ENCODE results near the gene LRP1B.
"Not testable (repeated sequence)": the region's sequence is repeated elsewhere in the genome, so short reads cannot be mapped to it uniquely, and the experiment has no call there.

Gene LRP1B

GRCh38 chr2:142100970-142101369 is 29.8 kb downstream of the LRP1B start:
- DNase-seq: peak; percentile 11

- peak; percentile 82 for DNase-seq
These were observed 30.5 kb downstream of the LRP1B start for GRCh38 chr2:142100139-142100873.

DNA sequence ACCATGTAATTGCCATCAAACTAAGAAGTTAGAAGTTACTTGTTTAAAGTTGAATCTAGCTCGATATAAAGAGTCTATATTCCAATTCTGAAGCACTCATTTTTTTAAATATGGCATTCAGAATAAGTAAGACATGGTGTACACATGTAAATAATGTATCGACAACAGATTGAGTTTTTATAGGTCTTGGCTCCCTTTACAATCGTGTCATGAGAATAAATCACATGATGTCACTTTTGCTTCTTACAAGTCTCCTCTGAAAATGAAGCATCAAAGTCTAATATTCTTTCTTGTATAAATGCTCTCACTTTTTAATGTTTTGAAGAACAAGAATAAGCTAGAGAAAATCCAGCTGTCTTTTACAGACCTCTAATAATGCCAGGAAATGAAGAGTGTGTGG is 33.1 kb downstream of the LRP1B start:
- DNase-seq: no peak

GRCh38 chr2:142095647-142096046 is 35.2 kb downstream of the LRP1B start:
- no peak for DNase-seq

DNA sequence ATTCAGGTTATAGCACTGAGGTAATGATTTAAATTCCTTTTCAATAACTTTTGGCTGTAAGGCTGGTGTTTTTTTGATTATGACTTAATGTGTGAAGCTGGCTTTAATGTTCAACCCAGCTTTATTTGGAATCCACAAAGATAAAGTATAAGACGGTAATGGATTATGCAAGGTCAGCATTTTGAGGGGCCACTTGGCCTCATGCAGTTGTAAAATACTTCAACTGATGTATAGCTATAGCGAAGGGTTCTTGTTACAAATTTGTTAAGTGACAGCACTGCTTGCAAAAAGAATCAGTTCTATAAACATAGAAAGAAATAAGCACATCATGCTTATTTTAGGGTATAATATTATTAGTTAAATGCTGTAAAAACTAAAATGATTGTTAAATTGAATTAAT is 36.6 kb downstream of the LRP1B start:
- DNase-seq: no peak

DNA sequence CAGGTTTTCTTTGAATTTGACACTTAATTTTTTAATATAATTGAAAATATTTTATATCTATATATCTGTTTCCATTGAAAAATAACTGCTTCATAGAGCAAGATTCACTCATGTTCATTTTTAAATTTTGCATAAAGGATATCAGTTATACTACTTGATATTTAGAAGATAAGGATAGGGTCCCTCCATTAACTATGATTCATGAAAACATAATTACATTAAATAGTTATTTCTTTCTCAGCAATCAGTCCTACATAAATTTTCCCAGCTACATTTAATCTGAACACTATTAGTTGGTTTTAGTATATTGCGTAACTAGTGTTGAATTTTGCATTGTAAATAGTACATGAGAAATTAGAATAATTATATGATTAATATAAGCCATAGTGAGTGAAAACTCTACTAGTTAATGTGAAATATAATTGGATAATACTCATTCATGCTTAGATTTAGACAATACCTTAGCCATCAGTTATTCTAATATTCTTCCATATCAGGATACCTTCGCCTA is 42.7 kb downstream of the LRP1B start:
- DNase-seq: no peak

- not testable (repeated sequence) for DNase-seq
These were observed 43.2 kb downstream of the LRP1B start for GRCh38 chr2:142087585-142087984.

DNA sequence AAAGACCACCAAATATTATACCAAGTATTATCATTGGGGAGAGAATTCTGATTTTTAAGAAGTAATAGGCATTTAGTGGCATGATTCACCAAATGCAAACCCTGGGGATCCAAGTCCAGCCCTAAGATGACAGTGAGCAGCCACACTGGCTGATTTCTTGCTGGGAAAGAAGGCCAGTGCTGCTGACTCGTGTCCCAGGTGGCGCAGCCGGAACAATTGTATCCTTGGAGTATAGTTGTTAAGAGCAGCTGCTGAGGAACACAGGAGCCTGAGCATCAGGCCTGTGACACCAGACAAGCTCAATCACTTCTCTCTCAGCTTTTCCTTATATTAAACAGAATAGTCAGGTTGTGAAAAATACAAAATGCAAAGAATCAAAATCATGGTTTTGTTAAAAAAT is 48.4 kb downstream of the LRP1B start:
- peak; percentile 13 for DNase-seq

GRCh38 chr2:142076317-142076716 is 54.5 kb downstream of the LRP1B start:
- DNase-seq: no peak

GRCh38 chr2:142075826-142076225 is 55.0 kb downstream of the LRP1B start:
- DNase-seq: no peak

DNA sequence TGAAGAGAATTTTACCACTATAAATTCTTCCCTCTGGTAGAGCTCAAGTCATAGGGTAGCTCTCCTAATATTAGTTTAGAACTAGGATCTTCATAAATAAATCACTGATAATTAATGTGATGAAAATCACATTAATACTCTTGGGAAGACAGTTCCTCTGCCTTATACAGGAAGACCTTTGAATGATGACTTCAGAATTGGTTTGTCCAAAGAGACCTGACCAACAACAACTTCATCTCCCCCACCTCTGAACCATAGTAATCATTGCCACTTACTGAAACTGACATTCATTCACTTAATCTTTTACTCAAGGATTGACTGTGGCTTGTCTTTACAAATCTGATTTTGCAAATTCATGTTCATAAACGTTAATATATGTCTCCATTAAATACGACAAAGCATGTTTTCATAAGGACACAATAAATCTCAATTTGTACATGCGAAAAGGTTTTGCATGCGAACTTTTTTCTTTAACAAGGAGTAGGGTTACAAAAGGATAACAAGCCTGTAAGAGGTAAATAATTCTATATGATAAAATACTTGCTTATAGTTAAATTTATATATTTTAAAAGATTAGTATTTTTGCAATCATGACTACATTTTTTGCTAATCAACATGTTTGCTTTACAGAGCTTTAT is 61.4 kb downstream of the LRP1B start:
- DNase-seq: no peak

- DNase-seq: peak; percentile 89
These were observed 65.1 kb downstream of the LRP1B start for GRCh38 chr2:142065700-142066099.

GRCh38 chr2:142065156-142065555 is 65.7 kb downstream of the LRP1B start:
- peak; percentile 73 for DNase-seq

- no peak for DNase-seq
These were observed 69.1 kb downstream of the LRP1B start for GRCh38 chr2:142061733-142062132.

DNA sequence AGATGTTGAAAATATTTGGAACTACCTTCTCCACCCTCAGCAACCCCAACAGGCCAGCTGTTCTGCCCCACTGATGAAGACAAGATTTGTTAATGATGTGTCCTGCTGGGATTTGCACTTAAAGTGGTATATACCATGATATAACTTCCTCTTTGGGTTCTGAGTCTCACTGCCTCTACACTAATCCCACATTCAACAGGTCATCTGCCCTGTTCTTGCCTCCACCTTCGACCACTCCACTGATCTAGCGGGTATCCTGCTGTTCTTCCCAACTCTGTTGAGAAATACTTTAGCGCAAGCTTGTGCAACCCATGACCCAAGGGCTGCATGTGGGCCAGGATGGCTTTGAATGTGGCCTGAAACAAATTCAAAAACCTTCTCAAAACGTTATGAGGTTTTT is 72.7 kb downstream of the LRP1B start:
- DNase-seq: no peak

GRCh38 chr2:142056784-142057183 is 74.0 kb downstream of the LRP1B start:
- DNase-seq: no peak

- DNase-seq: no peak
These were observed 78.5 kb downstream of the LRP1B start for GRCh38 chr2:142052220-142052863.

DNA sequence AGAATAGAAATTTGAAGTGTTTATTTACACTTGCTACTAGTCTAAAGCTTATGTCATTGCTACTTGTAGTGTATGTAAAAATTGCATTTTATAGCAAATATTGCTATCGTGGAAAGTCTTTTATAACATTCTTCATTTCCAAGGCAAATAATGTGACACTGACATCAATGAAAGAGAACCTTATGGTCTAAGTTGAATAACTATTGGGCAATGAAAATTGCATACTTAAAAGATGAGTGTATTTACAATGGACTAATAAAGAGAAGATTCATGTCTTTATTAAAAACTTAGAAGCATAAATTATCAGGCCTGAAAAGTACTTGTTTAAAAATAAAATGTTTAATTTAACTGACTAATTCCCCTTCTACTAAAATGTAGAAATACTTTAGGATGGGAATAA is 82.2 kb downstream of the LRP1B start:
- DNase-seq: no peak

DNA sequence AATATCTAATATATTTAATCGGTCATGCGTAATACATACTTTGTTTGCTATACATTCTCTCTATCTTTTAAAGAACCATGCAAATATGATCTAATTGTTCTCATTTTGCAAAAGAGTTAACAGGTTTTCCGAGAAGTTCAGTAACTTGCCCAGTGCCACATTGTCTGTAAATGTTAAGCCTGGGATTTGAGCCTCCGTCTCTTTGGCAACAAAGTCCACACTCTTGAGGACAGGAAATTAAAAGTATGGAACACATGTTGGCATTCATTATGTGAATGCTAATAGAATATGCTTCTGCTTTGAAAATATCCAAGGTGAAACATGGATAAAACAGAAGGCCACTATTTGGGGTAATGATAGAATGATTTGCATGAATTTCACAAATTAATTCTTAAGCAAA is 85.2 kb downstream of the LRP1B start:
- no peak for DNase-seq

GRCh38 chr2:142044197-142044596 is 86.6 kb downstream of the LRP1B start:
- DNase-seq: no peak

DNA sequence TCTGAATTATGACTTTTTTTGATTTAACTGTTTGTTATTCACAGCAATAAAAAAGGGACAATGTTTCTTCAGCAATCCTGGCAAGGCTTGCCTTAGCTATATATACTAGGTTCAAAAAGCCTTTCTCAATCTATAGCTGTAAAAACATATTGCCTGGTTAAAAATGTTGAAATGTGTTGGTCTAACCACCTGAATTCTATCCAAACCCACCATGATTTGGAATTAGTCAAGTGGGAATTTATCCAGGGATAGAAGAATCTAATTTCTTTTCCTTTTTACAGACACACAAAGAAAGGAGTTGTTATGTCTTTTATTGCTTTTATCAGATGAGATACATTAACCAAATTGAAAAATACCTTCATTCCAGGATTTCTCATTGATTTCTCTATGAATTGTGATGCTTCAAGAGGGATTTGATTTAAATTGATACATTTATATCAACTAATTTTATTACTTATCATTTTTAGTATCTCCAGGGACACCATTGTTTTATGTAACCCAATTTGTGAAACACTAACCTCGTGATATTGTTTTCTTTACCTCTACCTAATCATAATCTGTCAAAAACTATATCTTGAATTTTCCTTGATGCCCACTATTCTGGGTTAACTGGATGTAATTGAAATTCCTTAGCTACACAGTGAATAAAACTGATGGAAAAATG is 88.1 kb downstream of the LRP1B start:
- DNase-seq: no peak

GRCh38 chr2:142041996-142042395 is 88.8 kb downstream of the LRP1B start:
- no peak for DNase-seq

GRCh38 chr2:142041105-142041504 is 89.7 kb downstream of the LRP1B start:
- DNase-seq: no peak

GRCh38 chr2:142040556-142040955 is 90.3 kb downstream of the LRP1B start:
- no peak for DNase-seq
